ENCODE results near the gene RNPEP. TPM values are rescaled to one million over a fixed set of nuclear protein-coding genes. Genes with fewer than 3 reads are reported as not detected.
A peak's percentile ranks its signal among the peaks of the same experiment; 100 is the strongest.
"Not testable (repeated sequence)": the region's sequence is repeated elsewhere in the genome, so short reads cannot be mapped to it uniquely, and the experiment has no call there.

RNPEP gene, protein sequence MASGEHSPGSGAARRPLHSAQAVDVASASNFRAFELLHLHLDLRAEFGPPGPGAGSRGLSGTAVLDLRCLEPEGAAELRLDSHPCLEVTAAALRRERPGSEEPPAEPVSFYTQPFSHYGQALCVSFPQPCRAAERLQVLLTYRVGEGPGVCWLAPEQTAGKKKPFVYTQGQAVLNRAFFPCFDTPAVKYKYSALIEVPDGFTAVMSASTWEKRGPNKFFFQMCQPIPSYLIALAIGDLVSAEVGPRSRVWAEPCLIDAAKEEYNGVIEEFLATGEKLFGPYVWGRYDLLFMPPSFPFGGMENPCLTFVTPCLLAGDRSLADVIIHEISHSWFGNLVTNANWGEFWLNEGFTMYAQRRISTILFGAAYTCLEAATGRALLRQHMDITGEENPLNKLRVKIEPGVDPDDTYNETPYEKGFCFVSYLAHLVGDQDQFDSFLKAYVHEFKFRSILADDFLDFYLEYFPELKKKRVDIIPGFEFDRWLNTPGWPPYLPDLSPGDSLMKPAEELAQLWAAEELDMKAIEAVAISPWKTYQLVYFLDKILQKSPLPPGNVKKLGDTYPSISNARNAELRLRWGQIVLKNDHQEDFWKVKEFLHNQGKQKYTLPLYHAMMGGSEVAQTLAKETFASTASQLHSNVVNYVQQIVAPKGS
- total RNA-seq = 10 to 100 TPM; 33.7 TPM

DNA sequence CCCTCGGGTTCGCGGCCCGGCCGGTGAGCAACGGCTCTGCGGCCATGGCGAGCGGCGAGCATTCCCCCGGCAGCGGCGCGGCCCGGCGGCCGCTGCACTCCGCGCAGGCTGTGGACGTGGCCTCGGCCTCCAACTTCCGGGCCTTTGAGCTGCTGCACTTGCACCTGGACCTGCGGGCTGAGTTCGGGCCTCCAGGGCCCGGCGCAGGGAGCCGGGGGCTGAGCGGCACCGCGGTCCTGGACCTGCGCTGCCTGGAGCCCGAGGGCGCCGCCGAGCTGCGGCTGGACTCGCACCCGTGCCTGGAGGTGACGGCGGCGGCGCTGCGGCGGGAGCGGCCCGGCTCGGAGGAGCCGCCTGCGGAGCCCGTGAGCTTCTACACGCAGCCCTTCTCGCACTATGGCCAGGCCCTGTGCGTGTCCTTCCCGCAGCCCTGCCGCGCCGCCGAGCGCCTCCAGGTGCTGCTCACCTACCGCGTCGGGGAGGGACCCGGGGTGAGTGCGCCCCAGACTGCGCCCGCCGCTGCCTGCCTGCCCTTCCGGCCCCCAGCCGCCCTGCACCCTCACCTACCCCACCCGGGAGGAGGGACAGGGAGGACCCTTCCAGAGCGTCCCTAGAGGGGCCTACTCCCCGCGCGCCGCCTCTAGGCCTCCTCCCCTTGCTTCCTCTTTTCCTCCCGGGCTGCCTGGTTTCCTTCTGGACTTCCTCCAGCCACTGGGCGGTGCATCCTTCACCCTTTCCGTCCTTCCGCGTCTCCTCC, at the start of gene RNPEP:
TSS of gene RNPEP (plus strand) at position 26 of the 757 bp plus-strand sequence. CDS start at position 45, 19 bp downstream.
- POLR2A ChIA-PET = interaction anchor here (1.2 to 1.5 kb wide), 5 partner anchors 11 to 179 kb away, joined by 3 to 8 read pairs (median 4); partner anchors contain the start of gene TIMM17A
- ATAC-seq (ENCODE audit: low read depth) = peak; percentile 83
- H3K27me3 Mint-ChIP-seq = peaks cover 12% of the 10 kb centered on the region

DNA sequence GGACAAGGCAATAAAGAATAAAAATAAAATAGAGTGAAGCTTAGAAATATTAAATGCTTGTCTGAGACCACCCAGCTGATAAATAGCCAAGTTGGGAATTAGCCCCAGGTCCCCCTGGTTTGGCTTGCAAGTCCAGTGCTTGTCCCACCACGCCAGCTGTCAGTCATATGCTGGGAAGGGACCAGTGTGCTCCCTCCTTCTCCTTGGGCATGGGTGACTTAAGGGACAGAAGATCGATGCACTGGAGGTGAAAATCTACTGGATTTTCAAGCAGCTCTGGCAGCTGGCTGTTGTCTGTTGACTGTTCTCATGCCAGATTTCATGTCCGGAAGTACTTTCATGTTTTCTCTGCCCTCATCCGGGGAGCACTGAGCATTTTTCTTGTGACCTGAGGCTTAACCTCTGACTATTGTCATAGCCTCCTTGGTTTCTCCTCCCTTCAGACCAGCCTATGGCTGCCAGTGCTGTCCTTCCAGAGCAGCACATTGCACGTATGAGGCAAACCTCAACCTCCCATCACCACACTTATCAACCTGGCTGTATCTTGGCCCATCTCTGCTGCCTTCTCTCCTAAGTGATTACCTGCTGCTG, 48.5 kb upstream of the RNPEP start:
- Mint-ChIP-seq H3K27me3 (peaks cover 17% of the 10 kb centered on the region), H3K36me3 (no peaks in the 10 kb centered on the region), H3K4me1 (no peaks in the 10 kb centered on the region), H3K27ac (no peak overlapping the region), H3K9me3 (no peaks in the 10 kb centered on the region), H3K4me3 (no peak overlapping the region)
- ATAC-seq (ENCODE audit: low read depth) (no peak), DNase-seq (no peak)
- POLR2A ChIA-PET = no interaction called here

More for the DNA sequence above, at the start of gene RNPEP:
- DNase-seq = peak; percentile 82
- Mint-ChIP-seq H3K9me3 (no peaks in the 10 kb centered on the region), H3K36me3 (peaks cover 3% of the 10 kb centered on the region), H3K27ac (peak within 1 kb of the TSS; percentile 92), H3K4me3 (peak within 1 kb of the TSS; percentile 99), H3K4me1 (peaks cover 18% of the 10 kb centered on the region)

DNA sequence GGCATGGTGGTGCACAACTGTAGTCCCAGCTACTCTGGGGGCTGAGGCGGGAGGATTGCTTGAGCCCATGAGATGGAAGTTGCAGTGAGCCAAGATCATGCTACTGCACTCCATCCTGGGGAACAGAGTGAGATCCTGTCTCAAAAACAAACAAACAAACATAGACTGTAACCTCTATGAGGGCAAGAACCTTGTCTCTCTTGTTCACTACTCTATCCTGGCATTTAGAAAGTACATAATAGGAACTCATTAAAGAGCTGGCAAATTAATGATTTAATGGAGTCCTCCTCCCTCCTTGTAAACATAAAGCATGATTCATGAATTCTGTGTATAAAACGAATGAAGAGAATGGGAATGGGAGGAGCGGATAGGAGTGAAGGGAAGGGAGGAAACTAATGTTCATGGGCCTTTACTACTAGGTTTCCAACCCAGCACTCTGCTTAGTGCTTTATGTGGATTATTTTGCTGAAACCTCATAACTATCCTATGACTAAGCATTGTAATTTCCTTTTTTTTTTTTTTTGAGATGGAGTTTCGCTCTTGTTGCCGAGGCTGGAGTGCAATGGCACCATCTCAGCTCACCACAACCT, 44.7 kb upstream of the RNPEP start:
- H3K4me3 Mint-ChIP-seq = no peak overlapping the region
- no peak overlapping the region for H3K27ac Mint-ChIP-seq
- peaks cover 21% of the 10 kb centered on the region for H3K27me3 Mint-ChIP-seq
- no peaks in the 10 kb centered on the region for H3K9me3 Mint-ChIP-seq
- H3K4me1 Mint-ChIP-seq = no peaks in the 10 kb centered on the region
- H3K36me3 Mint-ChIP-seq = no peaks in the 10 kb centered on the region
- ATAC-seq (ENCODE audit: low read depth) (no peak), DNase-seq (no peak)
- POLR2A ChIA-PET = no interaction called here

DNA sequence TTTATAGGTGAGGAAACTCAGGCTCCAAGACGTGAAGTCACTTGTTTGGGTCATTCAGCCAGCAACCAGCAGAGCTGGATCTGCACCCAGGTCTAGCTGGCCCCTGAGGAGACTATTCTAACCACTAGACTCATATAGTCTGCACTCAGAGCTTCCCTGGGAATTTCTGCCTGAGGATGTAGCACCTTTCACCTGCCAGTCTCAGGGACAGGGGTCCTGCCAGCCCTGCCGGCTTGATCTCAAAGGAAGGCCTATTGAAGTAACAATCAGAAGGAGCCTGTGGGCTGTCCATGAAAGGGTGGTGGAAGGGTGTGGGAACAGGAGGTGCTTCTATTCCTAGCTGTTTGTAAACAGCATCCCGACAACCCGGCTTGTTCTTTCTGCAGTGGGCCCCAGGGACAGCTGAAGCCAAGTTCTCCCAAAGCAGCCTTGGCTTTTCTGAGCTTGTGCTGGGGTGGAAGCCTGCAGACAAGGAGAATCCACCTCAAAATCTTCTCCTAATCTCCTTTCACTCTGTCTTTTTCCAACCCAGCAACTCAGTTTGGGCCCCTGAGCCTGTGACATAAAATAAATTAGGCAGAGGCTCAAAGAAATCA, 43.9 kb upstream of the RNPEP start:
- POLR2A ChIA-PET = no interaction called here
- DNase-seq (no peak), ATAC-seq (ENCODE audit: low read depth) (no peak)
- no peaks in the 10 kb centered on the region for H3K4me1 Mint-ChIP-seq
- H3K4me3 Mint-ChIP-seq = no peak overlapping the region
- H3K36me3 Mint-ChIP-seq = no peaks in the 10 kb centered on the region
- H3K27me3 Mint-ChIP-seq = peaks cover 25% of the 10 kb centered on the region
- H3K9me3 Mint-ChIP-seq = no peaks in the 10 kb centered on the region
- no peak overlapping the region for H3K27ac Mint-ChIP-seq

DNA sequence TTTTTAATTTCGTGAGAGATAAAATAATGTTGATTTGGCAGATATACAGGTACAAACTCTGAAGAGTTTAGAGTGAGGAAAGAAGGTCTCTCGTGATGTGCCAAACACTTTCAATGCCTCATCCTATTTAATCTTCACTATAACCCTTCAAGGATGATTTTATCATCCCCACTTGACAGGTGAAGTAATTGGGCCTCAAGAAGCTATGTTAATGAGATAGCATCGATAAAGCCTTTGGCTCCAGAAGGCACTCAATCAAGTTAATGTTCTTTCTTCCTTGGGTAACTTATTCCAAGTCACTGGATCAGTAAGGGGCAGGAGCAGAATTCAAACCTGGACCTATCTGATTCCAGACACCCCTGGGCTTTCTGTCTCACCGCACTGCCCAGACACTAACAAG, 43.3 kb upstream of the RNPEP start:
- Mint-ChIP-seq H3K27ac (no peak overlapping the region), H3K36me3 (no peaks in the 10 kb centered on the region), H3K4me1 (no peaks in the 10 kb centered on the region), H3K4me3 (no peak overlapping the region), H3K27me3 (peaks cover 26% of the 10 kb centered on the region), H3K9me3 (no peaks in the 10 kb centered on the region)
- no peak for DNase-seq
- ATAC-seq (ENCODE audit: low read depth) = no peak
- POLR2A ChIA-PET = no interaction called here

DNA sequence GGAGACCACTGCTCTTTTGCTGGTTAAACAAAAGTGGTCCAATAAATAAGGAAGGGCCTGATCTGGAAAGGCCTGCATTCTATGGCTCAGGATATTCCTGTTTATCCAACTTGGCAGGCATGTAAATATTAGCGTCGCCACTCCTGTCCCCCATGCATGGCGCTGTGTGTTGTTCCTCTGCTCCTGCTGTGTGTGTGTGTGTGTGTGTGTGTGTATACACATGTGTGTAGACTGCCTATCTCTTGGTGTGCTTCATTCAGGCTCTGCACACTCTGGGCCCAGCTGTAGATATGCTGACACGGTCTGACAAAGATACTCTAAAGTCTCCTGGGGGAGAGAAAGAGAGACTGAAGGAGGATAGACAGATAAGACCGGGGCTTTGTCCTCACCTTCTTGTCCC, 42.9 kb upstream of the RNPEP start:
- DNase-seq = no peak
- POLR2A ChIA-PET = interaction anchor here (0.6 kb wide), 1 partner anchor 603 kb away, joined by 3 read pairs; no protein-coding TSS in a partner anchor
- ATAC-seq (ENCODE audit: low read depth) = no peak
- no peaks in the 10 kb centered on the region for H3K36me3 Mint-ChIP-seq
- no peak overlapping the region for H3K4me3 Mint-ChIP-seq
- H3K27ac Mint-ChIP-seq = no peak overlapping the region
- H3K9me3 Mint-ChIP-seq = no peaks in the 10 kb centered on the region
- H3K4me1 Mint-ChIP-seq = no peaks in the 10 kb centered on the region
- H3K27me3 Mint-ChIP-seq = peaks cover 26% of the 10 kb centered on the region

DNA sequence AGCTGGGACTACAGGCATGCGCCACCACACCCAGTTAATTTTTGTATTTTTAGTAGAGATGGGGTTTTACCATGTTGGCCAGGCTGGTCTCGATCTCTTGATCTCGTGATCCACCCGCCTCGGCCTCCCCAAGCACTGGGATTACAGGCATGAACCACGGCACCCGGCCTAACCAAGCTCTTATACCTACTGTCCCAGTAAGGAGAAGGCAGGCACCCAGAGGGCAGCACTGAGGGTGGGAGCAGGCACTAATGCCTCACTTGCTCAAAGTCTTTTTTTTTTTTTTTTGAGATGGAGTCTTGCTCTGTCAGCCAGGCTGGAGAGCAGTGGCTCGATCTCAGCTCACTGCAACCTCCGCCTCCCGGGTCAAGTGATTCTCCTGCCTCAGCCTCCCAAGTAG, 42.1 kb upstream of the RNPEP start:
- H3K9me3 Mint-ChIP-seq; ATAC-seq (ENCODE audit: low read depth); H3K36me3 Mint-ChIP-seq; H3K4me1 Mint-ChIP-seq; DNase-seq; H3K27ac Mint-ChIP-seq; POLR2A ChIA-PET; H3K4me3 Mint-ChIP-seq: not testable (repeated sequence)
- H3K27me3 Mint-ChIP-seq = peaks cover 26% of the 10 kb centered on the region

DNA sequence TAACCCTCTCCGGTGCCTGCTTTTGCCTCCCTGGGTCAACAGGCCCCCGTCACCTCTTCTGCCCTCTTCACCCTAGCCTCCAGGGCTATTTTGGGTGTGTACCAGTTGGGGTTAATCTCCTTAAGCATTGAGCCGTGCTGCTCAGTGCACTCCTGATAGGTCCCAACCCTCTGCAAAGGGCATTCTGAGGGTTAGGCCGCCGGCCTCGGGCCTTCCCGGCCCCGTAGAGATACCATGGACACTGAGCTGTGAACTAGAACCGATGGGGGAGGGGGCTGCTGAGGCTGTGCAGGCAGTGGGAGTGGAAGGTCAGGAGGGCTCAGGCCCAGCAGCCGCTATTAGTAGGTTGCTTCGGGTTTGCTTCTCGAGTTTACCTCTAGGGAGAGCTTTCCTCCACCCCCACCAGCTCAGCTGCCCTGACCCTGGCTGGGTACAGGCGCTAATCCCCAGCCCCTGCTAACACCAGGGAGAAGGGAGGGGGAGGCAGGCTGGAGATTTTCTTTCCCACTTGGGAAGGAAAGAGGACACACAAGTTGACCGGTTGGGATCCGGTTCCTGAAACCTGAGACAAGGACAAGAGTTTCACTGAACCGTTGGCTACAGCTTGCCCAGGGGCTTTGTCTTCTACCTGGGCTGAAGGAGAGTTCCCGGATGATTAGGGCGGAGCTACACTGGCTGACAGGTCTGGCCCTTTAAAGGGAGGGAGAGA, 40.9 kb upstream of the RNPEP start:
- no peaks in the 10 kb centered on the region for H3K9me3 Mint-ChIP-seq
- H3K4me1 Mint-ChIP-seq = peaks cover 3% of the 10 kb centered on the region
- POLR2A ChIA-PET = no interaction called here
- H3K27ac Mint-ChIP-seq = no peak overlapping the region
- DNase-seq (no peak), ATAC-seq (ENCODE audit: low read depth) (no peak)
- H3K27me3 Mint-ChIP-seq = peaks cover 39% of the 10 kb centered on the region
- H3K4me3 Mint-ChIP-seq = no peak overlapping the region
- no peaks in the 10 kb centered on the region for H3K36me3 Mint-ChIP-seq

DNA sequence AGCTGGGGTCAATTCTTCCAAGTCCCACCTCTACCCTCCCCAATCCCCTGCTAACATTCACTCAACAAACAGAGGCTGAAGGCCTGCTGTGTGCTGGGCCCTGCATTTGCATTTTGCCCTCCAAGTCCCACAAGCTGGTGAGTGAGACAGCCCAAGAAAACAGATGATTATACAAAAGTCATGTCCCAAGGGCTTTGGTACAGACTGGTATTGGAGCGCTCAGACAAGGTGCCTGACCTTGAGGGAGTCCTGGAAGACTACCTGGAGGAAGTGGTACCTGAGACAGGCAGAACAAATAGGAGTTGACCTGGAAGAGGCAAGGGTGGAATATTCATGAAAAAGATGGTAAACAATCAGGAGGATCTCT, 40.3 kb upstream of the RNPEP start:
- Mint-ChIP-seq H3K9me3 (no peaks in the 10 kb centered on the region), H3K36me3 (no peaks in the 10 kb centered on the region), H3K27me3 (peaks cover 42% of the 10 kb centered on the region), H3K27ac (no peak overlapping the region), H3K4me3 (no peak overlapping the region), H3K4me1 (peaks cover 6% of the 10 kb centered on the region)
- DNase-seq = no peak
- POLR2A ChIA-PET = no interaction called here
- ATAC-seq (ENCODE audit: low read depth) = no peak

DNA sequence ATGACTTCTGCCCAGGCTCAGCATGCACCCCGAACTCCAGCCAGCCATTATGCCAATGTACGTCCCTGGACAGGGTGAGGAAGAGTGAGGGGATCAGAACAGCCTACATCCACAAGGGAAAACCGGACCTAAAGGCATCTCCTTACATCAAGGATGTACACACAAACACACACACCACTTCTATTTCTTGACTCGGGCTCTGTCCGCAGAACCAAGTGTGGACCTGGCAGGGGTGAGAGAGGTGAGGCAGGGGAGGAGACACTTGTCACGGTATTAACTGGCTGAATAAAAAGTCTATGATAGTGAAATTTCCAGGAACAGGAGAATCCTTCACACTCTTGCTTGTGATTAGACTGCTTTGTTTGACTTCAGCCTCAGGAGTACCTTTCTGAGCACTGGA, 38.4 kb upstream of the RNPEP start:
- H3K27me3 Mint-ChIP-seq = peaks cover 56% of the 10 kb centered on the region

DNA sequence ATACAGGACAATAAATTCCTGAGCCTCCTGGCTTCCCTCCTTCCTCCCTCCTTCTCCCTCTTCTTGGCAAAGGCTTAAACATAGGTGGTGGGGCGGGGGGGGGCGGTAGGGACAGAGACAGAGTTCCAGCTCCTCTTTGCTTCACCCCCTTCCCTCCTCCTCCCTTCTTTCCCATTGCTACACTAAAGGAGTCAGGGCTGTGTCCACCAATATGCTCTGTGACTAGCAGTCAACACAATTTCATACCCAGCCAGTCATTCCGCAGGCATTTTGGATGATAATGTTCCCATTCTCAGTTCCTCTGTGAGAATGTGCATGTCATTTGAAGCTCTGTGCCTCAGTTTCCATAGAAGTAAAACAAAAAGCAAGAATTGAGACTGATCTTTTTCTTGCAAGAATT, 37.8 kb upstream of the RNPEP start:
- H3K27ac Mint-ChIP-seq = no peak overlapping the region
- no peaks in the 10 kb centered on the region for H3K9me3 Mint-ChIP-seq
- H3K27me3 Mint-ChIP-seq = peaks cover 57% of the 10 kb centered on the region
- peaks cover 6% of the 10 kb centered on the region for H3K4me1 Mint-ChIP-seq
- H3K4me3 Mint-ChIP-seq = no peak overlapping the region
- ATAC-seq (ENCODE audit: low read depth) (no peak), DNase-seq (no peak)
- no peaks in the 10 kb centered on the region for H3K36me3 Mint-ChIP-seq
- POLR2A ChIA-PET = interaction anchor here (2.7 kb wide), 1 partner anchor 10 kb away, joined by 11 read pairs; the partner anchor contains the start of gene TIMM17A

More for the DNA sequence above, 38.4 kb upstream of the RNPEP start:
- no peak overlapping the region for H3K4me3 Mint-ChIP-seq
- no peak for ATAC-seq (ENCODE audit: low read depth)
- no peaks in the 10 kb centered on the region for H3K9me3 Mint-ChIP-seq
- POLR2A ChIA-PET = no interaction called here
- H3K36me3 Mint-ChIP-seq = no peaks in the 10 kb centered on the region
- peaks cover 6% of the 10 kb centered on the region for H3K4me1 Mint-ChIP-seq
- no peak overlapping the region for H3K27ac Mint-ChIP-seq
- DNase-seq = no peak

DNA sequence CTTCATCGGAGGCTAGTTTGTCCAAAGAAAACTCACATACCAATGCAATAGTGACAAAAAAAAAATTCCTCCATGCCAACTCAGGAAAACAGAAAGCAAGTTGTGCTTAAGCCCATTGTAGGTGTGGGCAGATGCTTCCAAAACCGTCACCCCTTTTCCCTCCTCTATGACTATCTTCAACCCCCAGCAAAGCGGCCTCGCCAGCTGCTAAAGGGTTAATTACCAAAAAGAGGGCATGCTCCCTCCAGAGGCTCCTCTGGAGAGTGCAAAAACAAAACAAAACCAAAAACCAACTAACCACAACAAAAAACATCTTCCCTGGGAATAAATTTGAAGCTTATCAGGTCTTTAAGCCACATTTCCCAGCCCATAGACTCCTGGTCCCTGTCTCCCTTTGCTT, 37.3 kb upstream of the RNPEP start:
- Mint-ChIP-seq H3K27ac (no peak overlapping the region), H3K9me3 (no peaks in the 10 kb centered on the region), H3K27me3 (peaks cover 57% of the 10 kb centered on the region), H3K4me1 (peaks cover 6% of the 10 kb centered on the region), H3K4me3 (no peak overlapping the region), H3K36me3 (no peaks in the 10 kb centered on the region)
- POLR2A ChIA-PET = interaction anchor here (2.7 kb wide), 1 partner anchor 10 kb away, joined by 11 read pairs; the partner anchor contains the start of gene TIMM17A
- DNase-seq = no peak
- ATAC-seq (ENCODE audit: low read depth) = no peak

Measured in activated naive CD8-positive, alpha-beta T cell treated with anti-CD3 and anti-CD28 coated beads, Interleukin-2, amount 10 ng/mL, durations not matched to agents 7 days and 5 days (primary cell).